Effector memory CD4-positive, alpha-beta T cell (primary cell): Measurements from ENCODE around the gene MUC5AC.
"Not testable (repeated sequence)": the region's sequence is repeated elsewhere in the genome, so short reads cannot be mapped to it uniquely, and the experiment has no call there.

Source experiments
- DNase-seq, 3 donors: peaks; one replicate each; pipeline ENCODE4 v3.0.0-alpha.2; 2020
- H3K27ac ChIP-seq: 2 replicates; pipeline ENCODE4 v1.7.0; 2013; ENCODE audit warnings: mild to moderate bottlenecking, low read length, moderate library complexity; ENCODE audit not compliant: insufficient read depth, poor library complexity, severe bottlenecking
- H3K27me3 ChIP-seq: replicated peaks from 2 replicates; pipeline ENCODE4 v1.7.0; 2013; ENCODE audit warnings: mild to moderate bottlenecking, low read length; ENCODE audit not compliant: insufficient read depth, control insufficient read depth, poor library complexity, severe bottlenecking
- H3K36me3 ChIP-seq: 2 replicates; pipeline ENCODE4 v1.7.0; 2013; ENCODE audit warnings: mild to moderate bottlenecking, low read length, moderate library complexity; ENCODE audit not compliant: control insufficient read depth, insufficient read depth
- H3K4me1 ChIP-seq: 2 replicates; pipeline ENCODE4 v1.7.0; 2013; ENCODE audit warnings: low read length, mild to moderate bottlenecking; ENCODE audit not compliant: control insufficient read depth, insufficient read depth, poor library complexity, severe bottlenecking
- H3K4me3 ChIP-seq: 2 replicates; pipeline ENCODE4 v1.7.0; 2013; ENCODE audit warnings: low read length, low read depth, mild to moderate bottlenecking; ENCODE audit not compliant: insufficient read depth, poor library complexity, severe bottlenecking
- H3K9me3 ChIP-seq: 2 replicates; pipeline ENCODE4 v1.7.0; 2013; ENCODE audit warnings: mild to moderate bottlenecking, low read length, moderate library complexity; ENCODE audit not compliant: control insufficient read depth

The MUC5AC gene

DNA sequence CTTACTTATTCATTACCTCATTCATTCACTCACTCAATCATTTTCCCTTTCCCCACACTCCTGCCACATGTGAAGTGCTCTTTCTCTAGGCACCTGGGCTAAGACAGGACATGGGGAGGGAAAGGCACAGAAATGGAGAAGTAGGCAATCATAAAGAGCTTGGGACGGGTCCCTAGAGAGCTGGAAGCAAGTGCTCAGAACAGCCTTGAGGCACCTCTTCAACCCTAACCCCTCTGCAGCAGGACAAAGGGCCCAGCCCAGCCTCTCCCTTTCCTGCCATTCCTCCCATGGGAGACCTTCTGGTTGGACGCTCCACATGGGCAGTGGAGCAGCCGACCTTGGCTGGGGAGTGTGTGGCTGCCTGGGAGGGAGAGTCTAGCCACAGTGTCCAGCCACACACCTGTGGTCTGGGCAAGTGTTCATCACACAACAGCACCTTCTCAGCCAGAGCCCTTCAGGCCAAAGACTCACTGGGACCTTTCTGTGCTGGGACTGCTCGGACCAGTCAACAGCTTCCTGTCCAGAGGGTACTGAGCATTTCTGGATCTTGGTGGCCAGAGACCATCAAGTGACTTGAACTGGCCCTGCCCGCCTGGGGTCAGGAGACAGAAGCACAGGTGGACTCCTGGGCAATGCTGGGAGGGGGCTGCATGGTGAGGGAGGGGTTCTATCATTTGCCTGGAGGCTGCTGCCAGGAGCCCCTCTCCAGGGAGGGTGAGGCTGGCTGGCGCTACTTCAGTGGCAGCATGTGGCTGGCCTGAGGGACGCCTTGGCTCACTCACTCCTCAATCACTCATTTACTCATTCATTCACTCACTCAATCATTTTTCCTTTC lies 1.0 kb upstream of the MUC5AC start:
- Histone ChIP-seq H3K9me3 (no peaks in the 10 kb centered on the region), H3K4me3 (no peak overlapping the region), H3K27me3 (no peaks in the 10 kb centered on the region), H3K4me1 (peaks cover 5% of the 10 kb centered on the region), H3K27ac (no peak overlapping the region), H3K36me3 (no peaks in the 10 kb centered on the region)
- no peak for DNase-seq

DNA sequence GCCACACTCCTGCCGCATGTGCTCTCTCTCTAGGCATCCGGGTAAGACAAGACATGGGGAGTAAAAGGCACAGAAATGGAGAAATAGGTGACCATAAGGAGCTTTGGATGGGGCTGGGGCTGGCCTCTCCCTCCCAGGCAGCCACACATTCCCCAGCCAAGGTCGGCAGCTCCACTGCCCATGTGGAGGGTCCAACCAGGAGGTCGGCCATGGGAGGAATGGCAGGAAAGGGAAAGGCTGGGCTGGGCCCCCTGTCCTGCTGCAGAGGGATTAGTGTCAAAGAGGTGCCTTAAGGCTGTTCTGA lies 460 bp upstream of the MUC5AC start:
- H3K4me1 ChIP-seq, result peaks cover 5% of the 10 kb centered on the region
- no peaks in the 10 kb centered on the region for H3K36me3 ChIP-seq
- H3K27ac ChIP-seq, result no peak overlapping the region
- DNase-seq, result no peak
- no peaks in the 10 kb centered on the region for H3K27me3 ChIP-seq
- H3K9me3 ChIP-seq, result no peaks in the 10 kb centered on the region
- no peak overlapping the region for H3K4me3 ChIP-seq

DNA sequence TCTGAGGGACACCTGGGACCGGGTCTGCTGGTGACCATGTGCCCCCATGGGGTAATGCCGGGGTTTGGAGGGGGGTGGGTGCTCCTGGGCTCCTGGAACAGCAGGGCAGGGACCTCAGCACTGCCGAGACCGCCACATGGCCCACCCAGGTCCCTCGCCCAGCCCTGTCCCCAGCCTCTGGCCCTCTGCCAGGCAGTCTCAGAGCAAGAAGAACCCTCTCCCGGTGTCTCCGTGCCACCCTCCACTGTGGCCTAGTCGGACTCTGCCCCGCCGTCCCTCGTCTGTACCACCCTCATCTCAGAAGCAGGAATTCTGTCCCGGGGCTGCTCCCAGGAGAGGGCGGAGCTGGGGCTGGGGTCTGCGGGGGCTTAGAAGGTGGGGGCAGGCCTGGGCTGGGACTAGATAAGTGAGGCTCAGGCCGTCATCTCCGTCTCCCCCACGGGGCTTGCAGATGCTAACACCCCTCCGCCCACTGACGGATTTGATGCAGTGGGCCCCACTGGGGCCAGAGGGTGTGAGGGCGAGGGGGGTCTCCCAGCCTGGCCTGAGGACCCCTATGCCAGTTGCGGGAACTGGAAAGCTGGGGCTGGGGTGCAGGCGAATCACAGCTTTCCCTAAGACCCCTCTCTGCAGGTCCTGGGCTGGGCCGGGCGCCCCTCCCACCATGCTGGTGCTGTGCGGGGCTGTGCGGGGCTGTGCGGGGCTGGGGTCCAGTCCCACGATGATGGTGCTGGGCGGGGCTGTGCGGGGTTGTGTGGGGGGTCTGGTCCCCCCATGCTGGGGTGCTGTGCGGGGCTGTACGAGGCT lies 1.1 kb downstream of the MUC5AC start:
- DNase-seq, result no peak
- Histone ChIP-seq H3K4me1 (no peaks in the 10 kb centered on the region), H3K27me3 (no peaks in the 10 kb centered on the region), H3K9me3 (no peaks in the 10 kb centered on the region), H3K27ac (no peak overlapping the region), H3K36me3 (no peaks in the 10 kb centered on the region), H3K4me3 (no peak overlapping the region)

DNA sequence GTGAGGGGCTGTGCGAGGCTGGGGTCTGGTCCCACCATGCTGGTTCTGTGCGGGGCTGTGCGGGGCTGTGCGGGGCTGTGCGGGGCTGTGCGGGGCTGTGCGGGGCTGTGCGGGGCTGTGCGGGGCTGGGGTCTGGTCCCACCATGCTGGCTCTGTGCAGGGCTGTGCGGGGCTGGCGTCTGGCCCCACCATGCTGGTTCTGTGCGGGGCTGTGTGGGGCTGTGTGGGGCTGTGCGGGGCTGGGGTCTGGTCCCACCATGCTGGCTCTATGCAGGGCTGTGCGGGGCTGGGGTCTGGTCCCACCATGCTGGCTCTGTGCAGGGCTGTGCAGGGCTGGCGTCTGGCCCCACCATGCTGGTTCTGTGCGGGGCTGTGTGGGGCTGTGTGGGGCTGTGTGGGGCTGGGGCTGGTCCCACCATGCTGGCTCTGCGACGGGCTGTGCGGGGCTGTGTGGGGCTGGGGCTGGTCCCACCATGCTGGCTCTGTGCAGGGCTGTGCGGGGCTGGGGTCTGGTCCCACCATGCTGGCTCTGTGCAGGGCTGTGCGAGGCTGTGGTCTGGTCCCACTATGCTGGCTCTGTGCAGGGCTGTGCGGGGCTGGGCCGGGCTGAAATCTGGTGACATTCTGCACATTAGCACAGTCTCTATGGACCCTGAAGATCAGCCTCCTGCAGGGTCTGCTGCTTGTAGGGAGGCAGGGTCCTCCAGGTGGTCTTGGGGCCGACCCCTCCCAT lies 1.9 kb downstream of the MUC5AC start:
- DNase-seq, H3K4me1 ChIP-seq, H3K9me3 ChIP-seq, H3K27ac ChIP-seq, H3K36me3 ChIP-seq, H3K27me3 ChIP-seq, H3K4me3 ChIP-seq: not testable (repeated sequence)

DNA sequence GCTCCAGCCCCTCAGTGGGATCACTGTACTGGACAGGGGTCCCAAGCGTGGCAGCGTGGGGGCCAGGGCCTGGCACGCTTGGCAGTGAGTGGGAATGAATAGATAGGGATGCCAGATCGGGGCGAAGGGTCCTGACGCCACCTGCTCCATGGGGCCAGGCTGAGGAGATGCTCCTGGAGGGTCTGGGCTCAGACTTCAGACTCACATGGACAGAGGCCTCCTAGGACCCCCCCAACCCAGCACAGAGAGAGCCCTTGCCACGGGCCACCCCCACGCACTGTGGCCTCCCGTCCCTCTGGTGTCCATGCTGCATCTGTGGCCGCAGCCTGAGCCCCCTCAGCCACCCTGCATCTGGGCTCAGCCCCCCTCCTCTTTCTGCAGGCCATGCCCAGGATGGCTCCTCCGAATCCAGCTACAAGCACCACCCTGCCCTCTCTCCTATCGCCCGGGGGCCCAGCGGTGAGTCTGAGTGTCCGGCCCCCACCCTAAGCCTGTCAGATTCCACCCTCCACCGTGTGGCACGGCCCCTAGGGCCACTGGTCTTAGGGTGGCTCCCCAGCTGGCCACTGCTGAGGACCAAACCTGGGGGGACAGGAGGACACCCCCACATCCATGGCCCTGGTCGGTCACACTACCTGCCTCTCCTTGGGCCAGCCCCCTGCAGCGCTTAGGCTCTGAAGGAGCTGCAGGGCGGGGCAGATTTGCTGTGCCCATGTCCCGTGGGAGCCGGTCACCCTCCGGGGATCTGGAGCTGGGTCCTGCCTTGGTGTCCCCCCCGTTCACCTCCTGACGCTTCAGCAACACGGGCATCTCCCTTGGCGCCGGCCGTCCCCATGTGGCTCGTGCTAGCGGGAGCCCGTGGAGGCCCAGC lies 2.7 kb downstream of the MUC5AC start:
- Histone ChIP-seq H3K27ac (no peak overlapping the region), H3K4me1 (no peaks in the 10 kb centered on the region), H3K4me3 (no peak overlapping the region), H3K27me3 (no peaks in the 10 kb centered on the region), H3K9me3 (no peaks in the 10 kb centered on the region), H3K36me3 (no peaks in the 10 kb centered on the region)
- no peak for DNase-seq

DNA sequence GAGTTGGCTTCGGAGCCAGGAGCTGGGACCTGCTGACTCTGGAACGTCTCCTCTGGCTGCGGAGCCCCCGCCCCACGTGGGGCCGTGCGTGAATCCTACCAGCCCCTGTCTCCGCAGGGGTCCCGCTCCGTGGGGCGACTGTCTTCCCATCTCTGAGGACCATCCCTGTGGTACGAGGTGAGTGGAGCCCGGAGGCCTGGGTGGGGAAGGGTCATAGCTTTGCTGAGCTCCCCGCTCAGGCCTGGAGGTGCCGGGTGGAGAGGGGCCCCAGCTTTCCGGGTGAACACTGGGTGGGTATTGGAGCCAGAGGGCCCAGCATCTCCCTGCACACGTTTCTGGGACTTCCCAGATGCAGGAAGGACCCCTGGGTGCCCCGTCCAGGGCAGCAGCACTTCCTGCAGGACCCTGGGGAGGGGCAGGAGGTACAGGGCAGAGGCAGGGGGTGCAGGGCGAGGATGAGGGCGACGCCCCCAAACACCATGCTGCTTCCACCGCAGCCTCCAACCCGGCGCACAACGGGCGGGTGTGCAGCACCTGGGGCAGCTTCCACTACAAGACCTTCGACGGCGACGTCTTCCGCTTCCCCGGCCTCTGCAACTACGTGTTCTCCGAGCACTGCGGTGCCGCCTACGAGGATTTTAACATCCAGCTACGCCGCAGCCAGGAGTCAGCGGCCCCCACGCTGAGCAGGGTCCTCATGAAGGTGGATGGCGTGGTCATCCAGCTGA lies 3.8 kb downstream of the MUC5AC start:
- no peaks in the 10 kb centered on the region for H3K36me3 ChIP-seq
- H3K27me3 ChIP-seq, result no peaks in the 10 kb centered on the region
- no peak overlapping the region for H3K4me3 ChIP-seq
- no peaks in the 10 kb centered on the region for H3K9me3 ChIP-seq
- DNase-seq, result no peak
- H3K4me1 ChIP-seq, result no peaks in the 10 kb centered on the region
- H3K27ac ChIP-seq, result no peak overlapping the region

DNA sequence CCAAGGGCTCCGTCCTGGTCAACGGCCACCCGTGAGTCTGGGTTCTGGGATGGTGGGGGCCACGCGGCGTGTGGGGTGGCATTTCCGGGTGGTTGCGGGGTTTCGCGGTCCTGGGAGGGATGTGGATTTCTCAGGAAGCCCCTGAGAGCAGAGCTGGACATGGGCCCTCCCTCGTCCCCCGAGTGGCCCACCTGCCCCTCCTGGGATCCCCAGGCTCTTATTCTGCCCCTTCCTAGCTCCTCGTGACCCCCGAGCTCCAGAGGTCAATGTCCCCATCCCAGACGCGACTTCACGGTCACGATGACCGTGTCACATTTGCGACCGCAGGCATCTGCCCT lies 4.4 kb downstream of the MUC5AC start:
- Histone ChIP-seq H3K9me3 (no peaks in the 10 kb centered on the region), H3K4me1 (no peaks in the 10 kb centered on the region), H3K36me3 (no peaks in the 10 kb centered on the region), H3K4me3 (no peak overlapping the region), H3K27me3 (no peaks in the 10 kb centered on the region), H3K27ac (no peak overlapping the region)
- DNase-seq, result no peak

DNA sequence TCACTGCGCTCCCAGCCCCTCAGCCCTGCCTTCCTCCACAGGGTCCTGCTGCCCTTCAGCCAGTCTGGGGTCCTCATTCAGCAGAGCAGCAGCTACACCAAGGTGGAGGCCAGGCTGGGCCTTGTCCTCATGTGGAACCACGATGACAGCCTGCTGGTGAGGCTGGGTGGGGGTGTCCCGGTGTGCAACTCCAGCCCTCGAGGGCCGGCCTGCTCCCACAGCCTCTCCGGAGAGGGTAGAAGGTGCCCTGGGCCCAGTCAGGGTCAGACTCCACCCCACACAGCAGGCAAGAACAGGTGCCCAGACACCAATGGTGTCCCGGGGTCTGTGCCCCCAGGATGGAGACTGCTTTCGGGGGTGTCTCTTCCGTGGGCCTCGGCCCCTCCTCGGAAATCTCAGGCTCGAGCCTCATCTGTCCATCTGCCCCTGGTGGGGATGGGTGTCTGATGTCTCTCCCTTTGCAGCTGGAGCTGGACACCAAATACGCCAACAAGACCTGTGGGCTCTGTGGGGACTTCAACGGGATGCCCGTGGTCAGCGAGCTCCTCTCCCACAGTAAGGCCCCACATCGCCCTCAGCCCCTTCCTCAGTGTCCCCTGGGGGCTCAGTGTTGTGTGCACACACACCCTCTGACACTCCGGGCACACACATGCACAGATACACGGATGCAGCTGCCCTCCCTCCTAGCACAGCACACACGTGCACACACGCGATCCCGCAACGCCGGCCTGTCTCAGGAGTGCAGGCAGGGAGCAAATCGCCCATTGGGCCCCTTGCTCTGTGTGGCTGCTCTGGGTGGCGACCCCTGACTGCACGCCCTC lies 4.9 kb downstream of the MUC5AC start:
- Histone ChIP-seq H3K27ac (no peak overlapping the region), H3K4me3 (no peak overlapping the region), H3K27me3 (no peaks in the 10 kb centered on the region), H3K36me3 (no peaks in the 10 kb centered on the region), H3K9me3 (no peaks in the 10 kb centered on the region), H3K4me1 (no peaks in the 10 kb centered on the region)
- DNase-seq, result no peak
